ENCODE measurements around the gene MPPE1. TPM values are rescaled to one million over a fixed set of nuclear protein-coding genes. Genes with fewer than 3 reads are reported as not detected.

MPPE1 gene
- total RNA-seq, 2 experiments from 2014 or later, result 21.7 to 22.4 TPM

DNA sequence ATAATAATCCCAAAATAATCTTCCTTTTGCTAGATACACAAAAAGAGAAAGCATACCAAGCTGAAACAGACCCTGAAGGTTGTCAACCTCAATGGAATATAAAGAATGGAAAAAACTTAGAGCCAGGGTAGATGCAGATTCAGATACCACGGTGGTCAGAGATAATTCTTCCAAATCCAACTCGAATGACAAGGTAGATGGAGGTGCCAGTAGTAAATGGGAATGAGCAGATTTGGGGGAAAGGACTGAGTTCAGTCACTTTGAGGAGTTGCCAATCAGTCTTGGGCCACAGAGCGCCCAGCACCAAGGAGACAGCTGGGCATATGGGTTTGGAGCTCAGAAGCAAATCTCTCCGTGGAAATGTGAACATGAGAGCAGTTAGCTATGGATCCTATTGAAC lies 60.3 kb downstream of the MPPE1 start:
- Mint-ChIP-seq H3K4me1 (ENCODE audit: low read depth) (peaks cover 12% of the 10 kb centered on the region), H3K36me3 (ENCODE audit: low read depth) (peaks cover 8% of the 10 kb centered on the region), H3K9me3 (no peaks in the 10 kb centered on the region), H3K27ac (no peak overlapping the region), H3K4me3 (no peak overlapping the region), H3K27me3 (no peaks in the 10 kb centered on the region)
- ChIA-PET CTCF (interaction anchor here (2.2 kb wide), 1 partner anchor 114 kb away, joined by 7 read pairs; no protein-coding TSS in a partner anchor), POLR2A (interaction anchor here (1.3 kb wide), 1 partner anchor 13 kb away, joined by 4 read pairs; no protein-coding TSS in a partner anchor)
- no peak for TF ChIP-seq CTCF (IDR thresholded peaks at IDR 0.05)
- ATAC-seq (no peak), DNase-seq (no peak)
- intact Hi-C loops (cut with micrococcal nuclease), result no loop called here

- intact Hi-C loops (cut with micrococcal nuclease), result no loop called here
- DNase-seq, result no peak
- ChIA-PET POLR2A (no interaction called here), CTCF (interaction anchor here (1.0 kb wide), 1 partner anchor 92 kb away, joined by 3 read pairs; no protein-coding TSS in a partner anchor)
- no peaks in the 10 kb centered on the region for H3K36me3 Mint-ChIP-seq (ENCODE audit: low read depth)
- H3K9me3 Mint-ChIP-seq, result no peaks in the 10 kb centered on the region
- H3K27ac Mint-ChIP-seq, result no peak overlapping the region
- no peak for TF ChIP-seq CTCF (IDR thresholded peaks at IDR 0.05)
- no peak for ATAC-seq
- H3K4me1 Mint-ChIP-seq (ENCODE audit: low read depth), result peaks cover 11% of the 10 kb centered on the region
- no peak overlapping the region for H3K4me3 Mint-ChIP-seq
- no peaks in the 10 kb centered on the region for H3K27me3 Mint-ChIP-seq
Observed at GRCh38 chr18:11845654-11846053, 62.5 kb downstream of the MPPE1 start.

GRCh38 chr18:11844436-11844835 lies 63.7 kb downstream of the MPPE1 start:
- TF ChIP-seq CTCF (IDR thresholded peaks at IDR 0.05), result no peak
- ChIA-PET POLR2A (no interaction called here), CTCF (no interaction called here)
- peaks cover 4% of the 10 kb centered on the region for H3K4me1 Mint-ChIP-seq (ENCODE audit: low read depth)
- DNase-seq (no peak), ATAC-seq (no peak)
- intact Hi-C loops (cut with micrococcal nuclease), result no loop called here
- H3K4me3 Mint-ChIP-seq, result no peak overlapping the region
- no peaks in the 10 kb centered on the region for H3K36me3 Mint-ChIP-seq (ENCODE audit: low read depth)
- no peaks in the 10 kb centered on the region for H3K27me3 Mint-ChIP-seq
- H3K9me3 Mint-ChIP-seq, result no peaks in the 10 kb centered on the region
- H3K27ac Mint-ChIP-seq, result no peak overlapping the region

GRCh38 chr18:11842562-11842961 lies 65.6 kb downstream of the MPPE1 start:
- H3K36me3 Mint-ChIP-seq (ENCODE audit: low read depth), result no peaks in the 10 kb centered on the region
- no peak overlapping the region for H3K27ac Mint-ChIP-seq
- intact Hi-C loops (cut with micrococcal nuclease), result no loop called here
- no peak overlapping the region for H3K4me3 Mint-ChIP-seq
- no peaks in the 10 kb centered on the region for H3K27me3 Mint-ChIP-seq
- ATAC-seq, result no peak
- H3K4me1 Mint-ChIP-seq (ENCODE audit: low read depth), result no peaks in the 10 kb centered on the region
- no peak for TF ChIP-seq CTCF (IDR thresholded peaks at IDR 0.05)
- no peaks in the 10 kb centered on the region for H3K9me3 Mint-ChIP-seq
- POLR2A ChIA-PET, result no interaction called here
- no peak for DNase-seq
- CTCF ChIA-PET, result no interaction called here

GRCh38 chr18:11840493-11840892 lies 67.6 kb downstream of the MPPE1 start:
- no peaks in the 10 kb centered on the region for H3K4me1 Mint-ChIP-seq (ENCODE audit: low read depth)
- no peak overlapping the region for H3K27ac Mint-ChIP-seq
- ATAC-seq, result no peak
- ChIA-PET POLR2A (no interaction called here), CTCF (interaction anchor here (1.0 to 1.3 kb wide), 2 partner anchors 10 to 98 kb away, joined by 3 to 4 read pairs; no protein-coding TSS in a partner anchor)
- intact Hi-C loops (cut with micrococcal nuclease), result no loop called here
- H3K4me3 Mint-ChIP-seq, result no peak overlapping the region
- no peak for DNase-seq
- TF ChIP-seq CTCF (IDR thresholded peaks at IDR 0.05), result no peak
- no peaks in the 10 kb centered on the region for H3K36me3 Mint-ChIP-seq (ENCODE audit: low read depth)
- H3K27me3 Mint-ChIP-seq, result no peaks in the 10 kb centered on the region
- no peaks in the 10 kb centered on the region for H3K9me3 Mint-ChIP-seq

All from activated CD8-positive, alpha-beta T cell treated with anti-CD3 and anti-CD28 coated beads for 36 hours (primary cell).